HEK293 (cell line): Measurements from ENCODE around the gene TWIST1.

ENCODE experiments used
- CTCF ChIP-seq: fragments of 450-650 bp; formaldehyde crosslinking; IDR thresholded peaks from 2 replicates; pipeline ENCODE4 v1.5.1; 2016; ENCODE audit warnings: missing biosample characterization, missing genetic modification characterization
- ZNF354C ChIP-seq: fragments of 450-650 bp; formaldehyde crosslinking; IDR thresholded peaks from 2 replicates; pipeline ENCODE4 v1.5.1; 2016; ENCODE audit warnings: missing biosample characterization, missing genetic modification characterization, low read depth, borderline replicate concordance
- ZNF433 ChIP-seq: fragments of 450-650 bp; formaldehyde crosslinking; IDR thresholded peaks from 2 replicates; pipeline ENCODE4 v1.5.1; 2016; ENCODE audit warnings: missing biosample characterization, missing genetic modification characterization, low read depth
- ZNF585B ChIP-seq: fragments of 450-650 bp; formaldehyde crosslinking; IDR thresholded peaks from 2 replicates; pipeline ENCODE4 v1.5.1; 2016; ENCODE audit warnings: missing biosample characterization, missing genetic modification characterization
- TF ChIP-seq, protein P1 (sequence below): fragments of 450-650 bp; formaldehyde crosslinking; optimal IDR thresholded peaks from 2 replicates; pipeline ENCODE3; 2016; ENCODE audit warnings: missing biosample characterization, mild to moderate bottlenecking, missing genetic modification characterization

- TF ChIP-seq ZNF354C (no peak), CTCF (tag by site-specific recombination) (peak; percentile 37; the same call in 1 of the 2 replicates), ZNF585B (no peak), ZNF433 (tag by site-specific recombination) (no peak)
- TF ChIP-seq, protein P1, sequence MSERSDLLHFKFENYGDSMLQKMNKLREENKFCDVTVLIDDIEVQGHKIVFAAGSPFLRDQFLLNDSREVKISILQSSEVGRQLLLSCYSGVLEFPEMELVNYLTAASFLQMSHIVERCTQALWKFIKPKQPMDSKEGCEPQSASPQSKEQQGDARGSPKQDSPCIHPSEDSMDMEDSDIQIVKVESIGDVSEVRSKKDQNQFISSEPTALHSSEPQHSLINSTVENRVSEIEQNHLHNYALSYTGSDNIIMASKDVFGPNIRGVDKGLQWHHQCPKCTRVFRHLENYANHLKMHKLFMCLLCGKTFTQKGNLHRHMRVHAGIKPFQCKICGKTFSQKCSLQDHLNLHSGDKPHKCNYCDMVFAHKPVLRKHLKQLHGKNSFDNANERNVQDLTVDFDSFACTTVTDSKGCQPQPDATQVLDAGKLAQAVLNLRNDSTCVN (tag by site-specific recombination): no peak
Measured at GRCh38 chr7:19121977-19122588, 4.6 kb upstream of the TWIST1 start.
